ENCODE measurements around the gene DYTN. TPM values are rescaled to one million over a fixed set of nuclear protein-coding genes. Genes with fewer than 3 reads are reported as not detected.

DYTN gene
- polyA plus RNA-seq (2013) = not detected in 2 replicates

DNA sequence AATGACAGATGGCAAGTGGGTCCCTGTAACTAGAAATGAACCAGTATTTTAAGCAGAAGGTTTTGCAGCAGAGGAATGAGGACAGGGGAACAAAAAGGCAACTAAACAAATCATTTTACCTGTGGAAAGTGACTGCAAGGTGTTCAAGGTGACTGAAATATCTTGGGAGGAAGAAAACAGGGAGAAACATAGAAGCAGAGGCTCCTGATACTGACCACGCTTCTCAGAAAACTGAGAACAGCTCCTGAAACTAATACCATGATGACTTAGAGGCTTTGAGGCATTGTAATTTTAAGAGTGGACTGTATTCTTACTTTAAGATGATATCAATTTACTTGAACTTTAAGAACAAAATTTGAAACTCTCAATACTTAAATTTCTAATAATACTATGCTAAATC is at the start of gene DYTN:
Gene DYTN (minus strand): TSS at position 101 of the 400 bp plus-strand sequence. CDS start 117 bp downstream, outside the sequence.
- no CpG with 5 or more reads among the region's 1 CpG for WGBS (ENCODE audit: extremely low coverage, insufficient coverage, insufficient read length)
- Histone ChIP-seq H3K79me1 (ENCODE audit: low read length) (no peaks in the 10 kb centered on the region), H3K79me2 (ENCODE audit: control insufficient read depth, insufficient read depth, low read length, poor library complexity) (no peaks in the 10 kb centered on the region), H2BK12ac (ENCODE audit: low read length) (no peak within 1 kb of the TSS), H3K4me3 (ENCODE audit: low read depth, low read length) (no peak within 1 kb of the TSS), H3K23ac (ENCODE audit: low read length) (no peak within 1 kb of the TSS), H3K4me2 (ENCODE audit: low read length) (no peak within 1 kb of the TSS), H3K27me3 (ENCODE audit: insufficient read depth, low read length) (no peaks in the 10 kb centered on the region), H2BK120ac (ENCODE audit: insufficient read depth, low read length, poor library complexity) (no peak within 1 kb of the TSS), H2BK5ac (ENCODE audit: low read depth, low read length, poor library complexity) (no peak within 1 kb of the TSS), H3K27ac (ENCODE audit: low read depth, low read length) (no peak within 1 kb of the TSS), H3K14ac (ENCODE audit: low read length) (no peak within 1 kb of the TSS), H3K4ac (ENCODE audit: low read depth, low read length) (no peak within 1 kb of the TSS), H3K4me1 (ENCODE audit: control insufficient read depth in 1 of 2, insufficient read depth in 2 of 2, low read length in 2 of 2) (peaks cover 0 to 5% of the 10 kb centered on the region in 2 experiments), H3K9me3 (ENCODE audit: insufficient read depth, low read depth, low read length) (peaks cover 2% of the 10 kb centered on the region), H4K12ac (ENCODE audit: low read depth, low read length) (no peak within 1 kb of the TSS), H4K8ac (ENCODE audit: low read depth, low read length) (no peak within 1 kb of the TSS), H2AK5ac (ENCODE audit: low read length) (no peak within 1 kb of the TSS), H3K18ac (ENCODE audit: low read length) (no peak within 1 kb of the TSS), H4K91ac (ENCODE audit: low read depth, low read length) (no peak within 1 kb of the TSS), H3K9ac (ENCODE audit: low read length) (no peak within 1 kb of the TSS), H3K36me3 (ENCODE audit: control insufficient read depth in 1 of 2, insufficient read depth in 2 of 2, low read length in 2 of 2) (no peaks in the 10 kb centered on the region), H2AFZ (ENCODE audit: insufficient read depth, low read length, poor library complexity) (no peak within 1 kb of the TSS)
- DNase-seq = no peak

DNA sequence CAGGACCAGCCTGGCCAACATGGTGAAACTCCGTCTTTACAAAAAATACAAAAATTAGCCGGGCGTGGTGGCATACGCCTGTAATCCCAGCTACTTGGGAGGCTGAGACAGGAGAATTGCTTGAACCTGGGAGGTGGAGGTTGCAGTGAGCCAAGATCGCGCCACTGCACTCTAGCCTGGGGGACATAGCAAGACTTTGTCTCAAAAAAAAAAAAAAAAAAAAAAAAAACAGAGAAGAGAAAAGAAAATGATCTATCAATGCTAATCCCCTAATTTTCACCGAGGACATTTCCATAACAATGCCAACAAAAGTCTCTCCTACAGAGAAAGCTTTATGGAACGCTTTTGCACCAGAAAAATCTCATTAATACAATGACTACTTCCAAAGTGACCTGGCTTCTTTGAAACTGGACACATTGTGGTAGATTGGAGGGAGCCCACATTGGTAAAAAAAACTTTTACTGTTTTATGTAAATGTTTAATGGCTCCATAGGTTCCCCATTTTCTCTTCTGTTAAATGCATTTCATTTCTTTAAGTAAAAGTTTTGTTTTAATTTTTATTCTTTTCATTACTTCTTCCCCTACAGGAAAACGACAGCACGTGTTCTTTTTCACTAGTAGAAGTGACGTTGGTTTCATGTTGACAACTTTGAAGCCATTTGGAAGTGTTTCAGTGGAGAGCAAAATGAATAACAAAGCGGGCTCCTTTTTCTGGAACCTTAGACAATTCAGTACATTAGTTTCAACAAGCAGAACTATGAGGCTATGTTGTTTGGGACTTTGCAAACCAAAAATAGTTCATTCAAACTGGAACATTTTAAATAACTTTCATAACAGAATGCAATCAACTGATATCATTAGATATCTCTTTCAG is 48.1 kb upstream of the DYTN start:
- Histone ChIP-seq H3K18ac (ENCODE audit: low read length) (no peak overlapping the region), H3K9ac (ENCODE audit: low read length) (no peak overlapping the region), H4K8ac (ENCODE audit: low read depth, low read length) (peak overlapping the region; percentile 84), H2BK120ac (ENCODE audit: insufficient read depth, low read length, poor library complexity) (peak overlapping the region; percentile 40), H4K91ac (ENCODE audit: low read depth, low read length) (no peak overlapping the region), H2BK5ac (ENCODE audit: low read depth, low read length, poor library complexity) (no peak overlapping the region), H3K36me3 (ENCODE audit: control insufficient read depth in 1 of 2, insufficient read depth in 2 of 2, low read length in 2 of 2) (peaks cover 2 to 3% of the 10 kb centered on the region in 2 experiments), H3K9me3 (ENCODE audit: insufficient read depth, low read depth, low read length) (no peaks in the 10 kb centered on the region), H3K23ac (ENCODE audit: low read length) (no peak overlapping the region), H2AFZ (ENCODE audit: insufficient read depth, low read length, poor library complexity) (peak overlapping the region; percentile 57), H3K27me3 (ENCODE audit: insufficient read depth, low read length) (no peaks in the 10 kb centered on the region), H3K27ac (ENCODE audit: low read depth, low read length) (no peak overlapping the region), H3K4me1 (ENCODE audit: control insufficient read depth in 1 of 2, insufficient read depth in 2 of 2, low read length in 2 of 2) (no peaks in the 10 kb centered on the region), H3K14ac (ENCODE audit: low read length) (no peak overlapping the region), H3K4me2 (ENCODE audit: low read length) (peak overlapping the region; percentile 91), H4K12ac (ENCODE audit: low read depth, low read length) (peak overlapping the region; percentile 21), H2AK5ac (ENCODE audit: low read length) (no peak overlapping the region), H3K79me2 (ENCODE audit: control insufficient read depth, insufficient read depth, low read length, poor library complexity) (peaks cover 2% of the 10 kb centered on the region), H2BK12ac (ENCODE audit: low read length) (no peak overlapping the region), H3K79me1 (ENCODE audit: low read length) (peaks cover 4% of the 10 kb centered on the region), H3K4ac (ENCODE audit: low read depth, low read length) (no peak overlapping the region), H3K4me3 (ENCODE audit: low read depth, low read length) (peak overlapping the region; percentile 83)
- no CpG with 5 or more reads among the region's 12 CpGs for WGBS (ENCODE audit: extremely low coverage, insufficient coverage, insufficient read length)
- DNase-seq = no peak

DNA sequence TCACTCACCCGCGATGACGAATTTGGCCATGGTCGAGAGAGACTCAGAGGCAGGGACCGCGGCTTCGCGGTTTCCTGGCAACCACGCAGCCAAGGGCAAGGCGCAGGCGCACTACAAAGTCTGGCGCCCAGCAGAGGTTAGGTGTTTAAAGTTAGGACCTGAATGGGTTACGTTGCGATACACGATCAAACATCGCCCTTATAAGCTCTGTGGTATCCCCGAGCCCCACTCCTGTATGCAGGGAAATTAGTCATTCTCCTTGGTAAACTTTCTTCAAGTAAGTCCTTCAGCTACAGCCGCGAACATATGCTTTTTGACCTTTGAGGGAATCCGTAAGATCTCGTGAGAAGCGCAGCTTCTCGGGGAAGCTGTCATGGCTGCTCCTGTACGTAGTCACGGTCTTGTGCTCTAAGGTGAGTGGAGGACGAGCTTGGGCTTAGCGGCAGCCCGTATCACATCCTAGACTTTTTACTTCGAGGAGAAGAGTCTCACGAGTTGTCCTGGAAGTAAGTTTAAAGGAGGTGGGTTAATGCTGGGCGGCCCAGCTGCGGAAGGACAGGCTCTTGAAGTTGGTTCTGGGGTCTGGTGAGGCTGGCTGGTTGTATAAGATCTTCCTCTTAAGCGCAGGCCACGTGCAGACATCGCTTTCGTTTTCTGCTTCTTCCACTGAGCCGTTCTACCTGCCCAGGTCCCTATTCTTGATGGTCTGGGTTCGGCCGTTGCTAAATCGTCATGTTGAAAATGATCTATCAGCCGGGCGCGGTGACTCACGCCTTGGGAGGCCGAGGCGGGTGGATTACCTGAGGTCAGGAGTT is 47.3 kb upstream of the DYTN start, which contains the start of the genes FASTKD2 and MDH1B:
Gene FASTKD2 (plus strand): TSS at position 365 of the 815 bp plus-strand sequence. CDS start 1,088 bp downstream, outside the sequence.
Gene MDH1B (minus strand): TSS at position 87 of the 815 bp plus-strand sequence. CDS start 57 bp downstream, at position 30.
- H3K27ac ChIP-seq (ENCODE audit: low read depth, low read length) = peak within 1 kb of the TSS; percentile 60
- no peaks in the 10 kb centered on the region for H3K9me3 ChIP-seq (ENCODE audit: insufficient read depth, low read depth, low read length)
- peak within 1 kb of the TSS; percentile 84 for H4K8ac ChIP-seq (ENCODE audit: low read depth, low read length)
- H2BK5ac ChIP-seq (ENCODE audit: low read depth, low read length, poor library complexity) = peak within 1 kb of the TSS; percentile 65
- peak; percentile 97 to 99 for DNase-seq
- H3K4ac ChIP-seq (ENCODE audit: low read depth, low read length) = no peak within 1 kb of the TSS
- peaks cover 4% of the 10 kb centered on the region for H3K79me1 ChIP-seq (ENCODE audit: low read length)
- peak within 1 kb of the TSS; percentile 69 for H3K14ac ChIP-seq (ENCODE audit: low read length)
- no peak within 1 kb of the TSS for H3K18ac ChIP-seq (ENCODE audit: low read length)
- peak within 1 kb of the TSS; percentile 86 for H3K9ac ChIP-seq (ENCODE audit: low read length)
- no peak within 1 kb of the TSS for H3K23ac ChIP-seq (ENCODE audit: low read length)
- peaks cover 2% of the 10 kb centered on the region for H3K79me2 ChIP-seq (ENCODE audit: control insufficient read depth, insufficient read depth, low read length, poor library complexity)
- no peak within 1 kb of the TSS for H2AK5ac ChIP-seq (ENCODE audit: low read length)
- H3K4me1 ChIP-seq (ENCODE audit: control insufficient read depth in 1 of 2, insufficient read depth in 2 of 2, low read length in 2 of 2) = no peaks in the 10 kb centered on the region
- no peak within 1 kb of the TSS for H2BK12ac ChIP-seq (ENCODE audit: low read length)
- peak within 1 kb of the TSS; percentile 21 for H4K12ac ChIP-seq (ENCODE audit: low read depth, low read length)
- H3K27me3 ChIP-seq (ENCODE audit: insufficient read depth, low read length) = no peaks in the 10 kb centered on the region
- H3K36me3 ChIP-seq (ENCODE audit: control insufficient read depth in 1 of 2, insufficient read depth in 2 of 2, low read length in 2 of 2) = peaks cover 2 to 3% of the 10 kb centered on the region in 2 experiments
- peak within 1 kb of the TSS; percentile 54 for H4K91ac ChIP-seq (ENCODE audit: low read depth, low read length)
- WGBS (ENCODE audit: extremely low coverage, insufficient coverage, insufficient read length) = no CpG with 5 or more reads among the region's 46 CpGs
- H2AFZ ChIP-seq (ENCODE audit: insufficient read depth, low read length, poor library complexity) = peak within 1 kb of the TSS; percentile 68
- H2BK120ac ChIP-seq (ENCODE audit: insufficient read depth, low read length, poor library complexity) = peak within 1 kb of the TSS; percentile 40
- peak within 1 kb of the TSS; percentile 83 for H3K4me3 ChIP-seq (ENCODE audit: low read depth, low read length)
- peak within 1 kb of the TSS; percentile 91 for H3K4me2 ChIP-seq (ENCODE audit: low read length)

DNA sequence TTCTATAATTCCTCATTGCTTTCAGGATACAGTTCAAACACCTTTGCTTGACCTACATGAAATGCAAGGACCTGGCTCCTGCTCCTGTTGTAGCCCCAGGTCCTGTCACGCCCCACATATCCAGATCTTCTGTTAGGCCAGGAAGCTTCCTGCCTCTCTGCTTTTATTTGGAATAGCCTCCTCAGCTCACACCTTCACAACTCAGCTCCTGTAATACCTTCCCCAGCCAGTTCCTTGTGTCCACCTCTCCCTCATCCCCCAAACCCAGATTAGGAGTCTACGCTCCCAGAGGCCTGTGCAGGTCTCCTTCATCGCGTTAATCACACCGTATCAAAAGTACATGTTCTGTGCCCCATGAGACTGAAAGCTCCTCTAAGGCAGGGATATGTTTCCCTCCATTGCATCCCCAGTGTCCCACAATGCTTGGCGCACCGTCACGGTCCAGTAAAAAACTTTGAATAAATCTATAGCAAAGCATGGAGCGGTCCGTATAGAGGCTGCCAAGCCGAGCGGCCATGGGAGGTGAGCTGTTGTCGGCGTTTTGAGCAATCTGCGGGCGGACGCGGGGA is 46.6 kb upstream of the DYTN start:
- Histone ChIP-seq H3K4me2 (ENCODE audit: low read length) (peak overlapping the region; percentile 91), H3K18ac (ENCODE audit: low read length) (no peak overlapping the region), H2BK5ac (ENCODE audit: low read depth, low read length, poor library complexity) (no peak overlapping the region), H3K4me1 (ENCODE audit: control insufficient read depth in 1 of 2, insufficient read depth in 2 of 2, low read length in 2 of 2) (no peaks in the 10 kb centered on the region), H4K12ac (ENCODE audit: low read depth, low read length) (no peak overlapping the region), H3K4me3 (ENCODE audit: low read depth, low read length) (peak overlapping the region; percentile 83), H3K23ac (ENCODE audit: low read length) (no peak overlapping the region), H3K79me1 (ENCODE audit: low read length) (peaks cover 4% of the 10 kb centered on the region), H3K79me2 (ENCODE audit: control insufficient read depth, insufficient read depth, low read length, poor library complexity) (peaks cover 2% of the 10 kb centered on the region), H3K9ac (ENCODE audit: low read length) (peak overlapping the region; percentile 35), H2BK12ac (ENCODE audit: low read length) (no peak overlapping the region), H2BK120ac (ENCODE audit: insufficient read depth, low read length, poor library complexity) (no peak overlapping the region), H3K27ac (ENCODE audit: low read depth, low read length) (no peak overlapping the region), H4K8ac (ENCODE audit: low read depth, low read length) (peak overlapping the region; percentile 62), H3K36me3 (ENCODE audit: control insufficient read depth in 1 of 2, insufficient read depth in 2 of 2, low read length in 2 of 2) (peaks cover 2 to 3% of the 10 kb centered on the region in 2 experiments), H3K4ac (ENCODE audit: low read depth, low read length) (no peak overlapping the region), H3K14ac (ENCODE audit: low read length) (no peak overlapping the region), H4K91ac (ENCODE audit: low read depth, low read length) (no peak overlapping the region), H2AK5ac (ENCODE audit: low read length) (no peak overlapping the region), H3K27me3 (ENCODE audit: insufficient read depth, low read length) (no peaks in the 10 kb centered on the region), H2AFZ (ENCODE audit: insufficient read depth, low read length, poor library complexity) (peak overlapping the region; percentile 68), H3K9me3 (ENCODE audit: insufficient read depth, low read depth, low read length) (no peaks in the 10 kb centered on the region)
- WGBS (ENCODE audit: extremely low coverage, insufficient coverage, insufficient read length) = no CpG with 5 or more reads among the region's 18 CpGs
- DNase-seq = peak; percentile 0 to 1

All from trophoblast cell (in vitro differentiated cells and primary cell).